Cerebellar cortex (tissue), 1 donor: Measurements from ENCODE around the gene MDC1.
A peak's percentile ranks its signal among the peaks of the same experiment; 100 is the strongest.
"Not testable (repeated sequence)": the region's sequence is repeated elsewhere in the genome, so short reads cannot be mapped to it uniquely, and the experiment has no call there.

ENCODE experiments used
- DNase-seq: peaks from one replicate; pipeline ENCODE4 v3.0.0-alpha.2; 2015; ENCODE audit warnings: low spot score

The MDC1 gene

GRCh38 chr6:30679765-30680535, 37.1 kb downstream of the MDC1 start:
- peak; percentile 44 for DNase-seq

- peak; percentile 83 for DNase-seq
These were observed 37.9 kb downstream of the MDC1 start for GRCh38 chr6:30678964-30679726.

- DNase-seq: no peak
These were observed 40.3 kb downstream of the MDC1 start for GRCh38 chr6:30676660-30677285.

- peak; percentile 98 for DNase-seq
These were observed 44.4 kb downstream of the MDC1 start, which contains the start of gene DHX16 for GRCh38 chr6:30672445-30673253. Gene DHX16 (minus strand): TSS chr6:30673006. CDS start chr6:30672841, 165 bp downstream.

GRCh38 chr6:30670760-30671527, 46.1 kb downstream of the MDC1 start:
- no peak for DNase-seq

GRCh38 chr6:30666300-30666699, 50.8 kb downstream of the MDC1 start:
- not testable (repeated sequence) for DNase-seq

- DNase-seq: no peak
These were observed 51.9 kb downstream of the MDC1 start for GRCh38 chr6:30664994-30665767.

- DNase-seq: not testable (repeated sequence)
These were observed 59.2 kb downstream of the MDC1 start for GRCh38 chr6:30657922-30658321.

- no peak for DNase-seq
These were observed 59.6 kb downstream of the MDC1 start for GRCh38 chr6:30657454-30657853.

- no peak for DNase-seq
These were observed 60.6 kb downstream of the MDC1 start for GRCh38 chr6:30656513-30656912.

GRCh38 chr6:30655743-30656094, 61.4 kb downstream of the MDC1 start:
- no peak for DNase-seq

GRCh38 chr6:30654798-30655742, 62.0 kb downstream of the MDC1 start:
- DNase-seq: no peak

GRCh38 chr6:30651143-30651542, 65.9 kb downstream of the MDC1 start:
- no peak for DNase-seq
